GM12878 (cell line): ENCODE results near the gene CMSS1. TPM values are rescaled to one million over a fixed set of nuclear protein-coding genes. Genes with fewer than 3 reads are reported as not detected.
A peak's percentile ranks its signal among the peaks of the same experiment; 100 is the strongest.

Experiments
- ATAC-seq: fragments of 200-7000 bp; cut with Tn5 transposase; 3 replicates; pipeline ENCODE4 v1.9.1; 2020; ENCODE audit warnings: mild to moderate bottlenecking, moderate library complexity
- BruUV-seq: library from RNA; stranded (reverse); fragments of 400-500 nt; replicated peaks from 2 replicates; lab custom pipeline; 2021; lab: Mats Ljungman, UMichigan
- CTCF ChIA-PET: fragments of 300-600 bp; sonication (Branson Sonifier 250); formaldehyde crosslinking; extraction: SDS; loops from one replicate; lab custom pipeline; 2021; ENCODE audit warnings: inconsistent platforms; lab: Yijun Ruan, JAX
- POLR2A ChIA-PET: fragments of 350-600 bp; formaldehyde crosslinking; extraction: SDS; loops from one replicate; lab custom pipeline; 2021; ENCODE audit warnings: inconsistent platforms; lab: Charles Lee
- RAD21 ChIA-PET: fragments of 300-600 bp; sonication (Branson Sonifier 250); formaldehyde crosslinking; loops from one replicate; lab custom pipeline; 2023; ENCODE audit warnings: antibody characterized with exemption; ENCODE audit not compliant: unreplicated experiment; lab: Charles Lee
- SMC1A ChIA-PET: fragments of 300-600 bp; sonication (Branson Sonifier 250); formaldehyde crosslinking; loops from one replicate; lab custom pipeline; 2023; ENCODE audit not compliant: unreplicated experiment, uncharacterized antibody; lab: Charles Lee
- DNase-seq: peaks from one replicate; pipeline ENCODE4 v3.0.0-alpha.2; 2011; ENCODE audit warnings: low read depth, low spot score
- FAIRE-seq: peaks from 3 replicates; lab custom pipeline; 2011; peaks lifted over from hg19 to GRCh38; lab: Jason Lieb, UNC
- H2AFZ ChIP-seq: 2 replicates; pipeline ENCODE4 v1.6.0; 2011; ENCODE audit warnings: low read depth, low read length, control low read depth; ENCODE audit not compliant: control insufficient read depth
- H3K27ac ChIP-seq: 2 replicates; pipeline ENCODE4 v1.5.1; 2011; ENCODE audit warnings: control low read depth; ENCODE audit not compliant: control insufficient read depth, insufficient read depth
- H3K27me3 ChIP-seq, 2 experiments: replicated peaks in 1 of 2; 2 replicates each; pipeline versions ENCODE4 v1.6.0 to v1.6.1; 2011; ENCODE audit warnings: low read length in 1 of 2; ENCODE audit not compliant: control insufficient read depth in 2 of 2, insufficient read depth in 2 of 2
- H3K36me3 ChIP-seq, 2 experiments: 2 replicates each; pipeline ENCODE4 v1.5.1; 2011; ENCODE audit warnings: low read length in 1 of 2; ENCODE audit not compliant: control insufficient read depth in 2 of 2, insufficient read depth in 2 of 2
- H3K4me1 ChIP-seq: 2 replicates; pipeline ENCODE4 v1.6.1; 2011; ENCODE audit warnings: mild to moderate bottlenecking, low read length, moderate library complexity, mixed read lengths; ENCODE audit not compliant: control insufficient read depth, insufficient read depth
- H3K4me2 ChIP-seq: 2 replicates; pipeline ENCODE4 v1.6.0; 2011; ENCODE audit warnings: control low read depth; ENCODE audit not compliant: control insufficient read depth, insufficient read depth
- H3K4me3 ChIP-seq: fragments of 200-600 bp; sonication (generic); 2 replicates; pipeline ENCODE4 v1.5.1; 2016
- H3K79me2 ChIP-seq: 2 replicates; pipeline ENCODE4 v1.6.0; 2011; ENCODE audit warnings: low read length; ENCODE audit not compliant: control insufficient read depth, insufficient read depth
- H3K9ac ChIP-seq: 2 replicates; pipeline ENCODE4 v1.8.0; 2011; ENCODE audit warnings: low read length, control low read depth, mixed read lengths; ENCODE audit not compliant: control insufficient read depth, insufficient read depth
- H3K9me3 ChIP-seq: replicated peaks from 3 replicates; pipeline ENCODE4 v1.5.1; 2011; ENCODE audit warnings: mild to moderate bottlenecking, low read length; ENCODE audit not compliant: control insufficient read depth, insufficient read depth
- H4K20me1 ChIP-seq: 2 replicates; pipeline ENCODE4 v1.6.0; 2011; ENCODE audit not compliant: control insufficient read depth, insufficient read depth
- ATF3 ChIP-seq: IDR thresholded peaks from 2 replicates; pipeline ENCODE4 v1.6.1; 2011; ENCODE audit warnings: low read depth, mild to moderate bottlenecking, low read length, moderate library complexity, borderline replicate concordance; ENCODE audit errors: extremely low read depth
- JUND ChIP-seq: IDR thresholded peaks from 2 replicates; pipeline ENCODE4 v1.6.1; 2012; ENCODE audit warnings: low read depth, mild to moderate bottlenecking, low read length, improper control_type of control experiment, moderate library complexity
- MYC ChIP-seq: IDR thresholded peaks from 2 replicates; pipeline ENCODE4 v1.6.1; 2011; ENCODE audit warnings: mild to moderate bottlenecking, low read length, moderate library complexity, inconsistent platforms; ENCODE audit not compliant: insufficient read depth, insufficient replicate concordance, insufficient read length, severe bottlenecking
- RAD21 ChIP-seq: IDR thresholded peaks from 2 replicates; pipeline ENCODE4 v1.6.1; 2011; ENCODE audit warnings: mild to moderate bottlenecking, low read depth, low read length, moderate library complexity; ENCODE audit not compliant: insufficient read depth
- RBBP5 ChIP-seq: fragments of 200-600 bp; sonication (generic); conservative IDR thresholded peaks from 2 replicates; pipeline ENCODE4 v1.6.1; 2016
- RELB ChIP-seq: fragments of 450-650 bp; IDR thresholded peaks from 2 replicates; pipeline ENCODE4 v1.6.1; 2017; ENCODE audit warnings: low read depth, mild to moderate bottlenecking, moderate library complexity
- RUNX3 ChIP-seq: IDR thresholded peaks from 2 replicates; pipeline ENCODE4 v1.6.1; 2012; ENCODE audit warnings: low read length, inconsistent platforms
- SMAD5 ChIP-seq: IDR thresholded peaks from 2 replicates; pipeline ENCODE4 v1.6.1; 2016; ENCODE audit warnings: antibody characterized with exemption, low read depth
- SMARCA5 ChIP-seq: fragments of 450-650 bp; IDR thresholded peaks from 2 replicates; pipeline ENCODE4 v1.6.1; 2017; ENCODE audit warnings: mild to moderate bottlenecking
- TAF1 ChIP-seq: IDR thresholded peaks from 2 replicates; pipeline ENCODE4 v1.6.1; 2011; ENCODE audit warnings: mild to moderate bottlenecking, low read depth, low read length, borderline replicate concordance
- TBL1XR1 ChIP-seq: IDR thresholded peaks from 2 replicates; pipeline ENCODE4 v1.6.1; 2012; ENCODE audit warnings: low read depth, low read length, improper control_type of control experiment
- WGBS: methylation state at CpG from one replicate; pipeline ENCODE4 v1.1.6; 2016; ENCODE audit warnings: low lambda C conversion rate; ENCODE audit not compliant: insufficient replicate concordance, insufficient coverage; ENCODE audit errors: missing lambda C conversion rate; 5-methylcytosine and 5-hydroxymethylcytosine counted together
- in situ Hi-C: fragments of 300-500 bp; cut with MboI; formaldehyde crosslinking; loops from 9 replicates; pipeline ENCODE4 v1.14.3; 2018; ENCODE audit warnings: mixed read lengths
- intact Hi-C: fragments of 100-400 bp; cut with micrococcal nuclease; formaldehyde crosslinking; loops from one replicate; pipeline ENCODE4 v1.14.2; 2022; ENCODE audit not compliant: unreplicated experiment
- polyA plus RNA-seq, 11 experiments: library from polyadenylated mRNA; depleted of rRNA in 4 of 11; unstranded in 6 of 11; stranded (reverse) in 5 of 11; fragments of >200 nt; fragmentation: Nextera tagmentation in 4 of 11; fragmentation: Illumina TruSeq in 1 of 11; extraction: Ambion mirVana in 4 of 11; extraction: Trizol in 1 of 11; gene quantifications; 1 replicate in 1 of 11; 2 replicates in 10 of 11; pipeline versions ENCODE4 v1.2.1 to v1.2.3, GENCODE V29; 2011 to 2016; ENCODE audit warnings: inconsistent platforms in 2 of 11, missing spikeins in 2 of 11, low read depth in 1 of 11
- total RNA-seq, 4 experiments: library from RNA; depleted of rRNA in 3 of 4; stranded (reverse); fragments of >200 nt in 3 of 4; fragmentation: Illumina TruSeq in 1 of 4; extraction: Trizol in 1 of 4; gene quantifications; 2 replicates each; pipeline versions ENCODE4 v1.2.1 to v1.2.3, GENCODE V29; 2013 to 2021
- TF ChIP-seq, protein P1 (sequence below): IDR thresholded peaks from 2 replicates; pipeline ENCODE4 v1.6.1; 2011; ENCODE audit warnings: borderline replicate concordance, low read depth, mild to moderate bottlenecking, moderate library complexity, mixed read lengths, low read length; ENCODE audit not compliant: insufficient read depth; ENCODE audit errors: extremely low read length
- TF ChIP-seq, protein P2 (sequence below): IDR thresholded peaks from 2 replicates; pipeline ENCODE4 v1.6.1; 2012; ENCODE audit warnings: low read depth, low read length, improper control_type of control experiment
- TF ChIP-seq, protein P3 (sequence below): fragments of 450-650 bp; IDR thresholded peaks from 2 replicates; pipeline ENCODE4 v1.6.1; 2017; ENCODE audit warnings: mild to moderate bottlenecking, moderate library complexity

CMSS1 gene
- total and polyA plus RNA-seq, 10 of the 15 experiments (the other 5 are each of a cell fraction or from before 2014, with no cell fraction given): 31.0 to 118 (median 70.1) TPM

DNA sequence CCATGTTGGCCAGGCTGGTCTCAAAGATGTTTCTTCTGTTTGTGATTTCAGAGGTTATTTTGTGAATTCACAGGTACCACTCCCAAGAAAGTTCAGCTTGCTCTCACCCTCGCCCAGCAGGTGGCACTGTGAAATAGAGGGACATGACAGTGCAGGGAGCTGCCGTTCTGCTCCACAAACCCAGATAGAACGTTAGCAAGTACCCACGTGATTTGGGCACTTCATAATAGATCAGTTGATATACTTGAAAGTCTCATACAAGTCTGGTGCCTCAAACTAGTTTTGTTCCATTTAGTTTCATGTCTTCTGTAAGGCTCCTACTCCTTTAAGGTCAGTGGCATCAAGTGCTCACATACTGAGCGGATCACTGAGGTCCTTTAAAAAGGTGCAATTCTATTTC lies 251.2 kb downstream of the CMSS1 start (continued):
- TF ChIP-seq, protein P1, sequence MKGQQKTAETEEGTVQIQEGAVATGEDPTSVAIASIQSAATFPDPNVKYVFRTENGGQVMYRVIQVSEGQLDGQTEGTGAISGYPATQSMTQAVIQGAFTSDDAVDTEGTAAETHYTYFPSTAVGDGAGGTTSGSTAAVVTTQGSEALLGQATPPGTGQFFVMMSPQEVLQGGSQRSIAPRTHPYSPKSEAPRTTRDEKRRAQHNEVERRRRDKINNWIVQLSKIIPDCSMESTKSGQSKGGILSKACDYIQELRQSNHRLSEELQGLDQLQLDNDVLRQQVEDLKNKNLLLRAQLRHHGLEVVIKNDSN: peak; percentile 37
- TF ChIP-seq TAF1: no peak
- TF ChIP-seq RAD21: peak; percentile 92
- TF ChIP-seq, protein P2, sequence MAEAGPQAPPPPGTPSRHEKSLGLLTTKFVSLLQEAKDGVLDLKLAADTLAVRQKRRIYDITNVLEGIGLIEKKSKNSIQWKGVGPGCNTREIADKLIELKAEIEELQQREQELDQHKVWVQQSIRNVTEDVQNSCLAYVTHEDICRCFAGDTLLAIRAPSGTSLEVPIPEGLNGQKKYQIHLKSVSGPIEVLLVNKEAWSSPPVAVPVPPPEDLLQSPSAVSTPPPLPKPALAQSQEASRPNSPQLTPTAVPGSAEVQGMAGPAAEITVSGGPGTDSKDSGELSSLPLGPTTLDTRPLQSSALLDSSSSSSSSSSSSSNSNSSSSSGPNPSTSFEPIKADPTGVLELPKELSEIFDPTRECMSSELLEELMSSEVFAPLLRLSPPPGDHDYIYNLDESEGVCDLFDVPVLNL: no peak
- TF ChIP-seq TBL1XR1: no peak
- 0 out of 2 replicates have a peak, but pooled peaks have one; percentile 14 for TF ChIP-seq ATF3
- 0 out of 2 replicates have a peak, but pooled peaks have one; percentile 8 for TF ChIP-seq RUNX3

DNA sequence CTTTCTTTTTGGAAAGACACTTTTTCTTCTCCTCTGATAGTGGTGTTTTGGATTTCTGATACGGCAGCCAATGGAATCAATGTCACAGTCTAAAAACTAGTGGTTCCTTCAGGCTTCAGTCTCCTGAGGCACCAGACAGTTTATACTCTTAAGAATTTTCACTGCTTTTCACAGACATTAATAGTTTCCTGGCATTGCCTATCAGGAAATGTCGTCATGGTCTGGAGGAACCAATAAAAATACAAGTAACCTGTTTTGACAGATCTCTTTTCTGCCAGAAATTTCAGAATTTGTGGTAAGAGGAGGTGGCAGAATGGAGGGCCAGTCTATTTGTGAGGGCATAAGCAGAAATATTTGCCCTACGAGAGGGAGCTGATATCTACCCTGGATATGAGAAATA lies 251.8 kb downstream of the CMSS1 start:
- DNase-seq: no peak
- Histone ChIP-seq H3K4me3 (no peak overlapping the region), H3K36me3 (no peaks in the 10 kb centered on the region), H3K27me3 (no peaks in the 10 kb centered on the region), H2AFZ (no peak overlapping the region), H3K4me2 (no peak overlapping the region), H4K20me1 (no peaks in the 10 kb centered on the region), H3K9me3 (no peaks in the 10 kb centered on the region; the same call in 2 of the 3 replicates), H3K27ac (no peak overlapping the region)
- intact Hi-C loops: loop anchor here (5.0 kb wide), 1 partner anchor 227 kb away; no protein-coding TSS in a partner anchor
- in situ Hi-C loops: loop anchor here (5.0 kb wide), 2 partner anchors 183 to 232 kb away; no protein-coding TSS in a partner anchor
- RAD21 ChIA-PET: interaction anchor here (0.8 to 2.8 kb wide), 16 partner anchors 11 to 393 kb away, joined by 3 to 42 read pairs (median 4); no protein-coding TSS in a partner anchor
- 98% methylated on average over 3 of the region's 3 CpGs for WGBS
- ATAC-seq: no peak
- no peak for TF ChIP-seq MYC
- no peak for TF ChIP-seq JUND
- no peak for TF ChIP-seq SMAD5
- TF ChIP-seq SMARCA5: no peak
- TF ChIP-seq, protein P3, sequence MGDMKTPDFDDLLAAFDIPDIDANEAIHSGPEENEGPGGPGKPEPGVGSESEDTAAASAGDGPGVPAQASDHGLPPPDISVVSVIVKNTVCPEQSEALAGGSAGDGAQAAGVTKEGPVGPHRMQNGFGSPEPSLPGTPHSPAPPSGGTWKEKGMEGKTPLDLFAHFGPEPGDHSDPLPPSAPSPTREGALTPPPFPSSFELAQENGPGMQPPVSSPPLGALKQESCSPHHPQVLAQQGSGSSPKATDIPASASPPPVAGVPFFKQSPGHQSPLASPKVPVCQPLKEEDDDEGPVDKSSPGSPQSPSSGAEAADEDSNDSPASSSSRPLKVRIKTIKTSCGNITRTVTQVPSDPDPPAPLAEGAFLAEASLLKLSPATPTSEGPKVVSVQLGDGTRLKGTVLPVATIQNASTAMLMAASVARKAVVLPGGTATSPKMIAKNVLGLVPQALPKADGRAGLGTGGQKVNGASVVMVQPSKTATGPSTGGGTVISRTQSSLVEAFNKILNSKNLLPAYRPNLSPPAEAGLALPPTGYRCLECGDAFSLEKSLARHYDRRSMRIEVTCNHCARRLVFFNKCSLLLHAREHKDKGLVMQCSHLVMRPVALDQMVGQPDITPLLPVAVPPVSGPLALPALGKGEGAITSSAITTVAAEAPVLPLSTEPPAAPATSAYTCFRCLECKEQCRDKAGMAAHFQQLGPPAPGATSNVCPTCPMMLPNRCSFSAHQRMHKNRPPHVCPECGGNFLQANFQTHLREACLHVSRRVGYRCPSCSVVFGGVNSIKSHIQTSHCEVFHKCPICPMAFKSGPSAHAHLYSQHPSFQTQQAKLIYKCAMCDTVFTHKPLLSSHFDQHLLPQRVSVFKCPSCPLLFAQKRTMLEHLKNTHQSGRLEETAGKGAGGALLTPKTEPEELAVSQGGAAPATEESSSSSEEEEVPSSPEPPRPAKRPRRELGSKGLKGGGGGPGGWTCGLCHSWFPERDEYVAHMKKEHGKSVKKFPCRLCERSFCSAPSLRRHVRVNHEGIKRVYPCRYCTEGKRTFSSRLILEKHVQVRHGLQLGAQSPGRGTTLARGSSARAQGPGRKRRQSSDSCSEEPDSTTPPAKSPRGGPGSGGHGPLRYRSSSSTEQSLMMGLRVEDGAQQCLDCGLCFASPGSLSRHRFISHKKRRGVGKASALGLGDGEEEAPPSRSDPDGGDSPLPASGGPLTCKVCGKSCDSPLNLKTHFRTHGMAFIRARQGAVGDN: no peak
- no peak for TF ChIP-seq RBBP5
- TF ChIP-seq RELB: no peak
- TF ChIP-seq, all 136 proteins: peak for 0
- no peak for FAIRE-seq
- H3K4me1 ChIP-seq: peaks cover 21% of the 10 kb centered on the region
- ChIA-PET POLR2A (interaction anchor here (1.1 kb wide), 2 partner anchors 184 to 187 kb away, joined by 3 read pairs; no protein-coding TSS in a partner anchor), CTCF (interaction anchor here (0.6 to 5.3 kb wide), 41 partner anchors 9 to 306 kb away, joined by 3 to 112 read pairs (median 4); partner anchors contain the start of genes CMSS1 and TBC1D23), SMC1A (interaction anchor here (0.6 to 3.4 kb wide), 20 partner anchors 16 to 950 kb away, joined by 3 to 47 read pairs (median 3); partner anchors contain the start of gene TBC1D23)
- no TSS peak for BruUV-seq
- H3K9ac ChIP-seq: no peak overlapping the region
- no peaks in the 10 kb centered on the region for H3K79me2 ChIP-seq
